Uterus (tissue), 2 donors: ENCODE results near the gene FMNL3.

ENCODE experiments used
- POLR2A ChIP-seq, 2 donors: fragments of 450-650 bp; IDR thresholded peaks; one replicate each; pipeline ENCODE4 v1.6.1; 2016; ENCODE audit warnings: antibody characterized with exemption in 2 of 2, mild to moderate bottlenecking in 1 of 2, moderate library complexity in 1 of 2
- TF ChIP-seq, protein P1 (sequence below), 4 experiments: fragments of 200-600 bp in 2 of 4; fragments of 450-650 bp in 2 of 4; sonication (generic) in 2 of 4; IDR thresholded peaks; one replicate each; pipeline ENCODE4 v1.5.1; 2016 to 2019; ENCODE audit warnings: antibody characterized with exemption in 4 of 4, mild to moderate bottlenecking in 2 of 4, moderate library complexity in 1 of 4

- TF ChIP-seq, protein P1, sequence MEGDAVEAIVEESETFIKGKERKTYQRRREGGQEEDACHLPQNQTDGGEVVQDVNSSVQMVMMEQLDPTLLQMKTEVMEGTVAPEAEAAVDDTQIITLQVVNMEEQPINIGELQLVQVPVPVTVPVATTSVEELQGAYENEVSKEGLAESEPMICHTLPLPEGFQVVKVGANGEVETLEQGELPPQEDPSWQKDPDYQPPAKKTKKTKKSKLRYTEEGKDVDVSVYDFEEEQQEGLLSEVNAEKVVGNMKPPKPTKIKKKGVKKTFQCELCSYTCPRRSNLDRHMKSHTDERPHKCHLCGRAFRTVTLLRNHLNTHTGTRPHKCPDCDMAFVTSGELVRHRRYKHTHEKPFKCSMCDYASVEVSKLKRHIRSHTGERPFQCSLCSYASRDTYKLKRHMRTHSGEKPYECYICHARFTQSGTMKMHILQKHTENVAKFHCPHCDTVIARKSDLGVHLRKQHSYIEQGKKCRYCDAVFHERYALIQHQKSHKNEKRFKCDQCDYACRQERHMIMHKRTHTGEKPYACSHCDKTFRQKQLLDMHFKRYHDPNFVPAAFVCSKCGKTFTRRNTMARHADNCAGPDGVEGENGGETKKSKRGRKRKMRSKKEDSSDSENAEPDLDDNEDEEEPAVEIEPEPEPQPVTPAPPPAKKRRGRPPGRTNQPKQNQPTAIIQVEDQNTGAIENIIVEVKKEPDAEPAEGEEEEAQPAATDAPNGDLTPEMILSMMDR (IDR thresholded peaks at IDR 0.05): no peak
- TF ChIP-seq POLR2A (IDR thresholded peaks at IDR 0.05): no peak
Measured at GRCh38 chr12:49696723-49697122, 10.5 kb downstream of the FMNL3 start.
